Measurements from ENCODE around the gene IGFBP4.

IGFBP4 gene

GRCh38 chr17:40431231-40431602, 12.0 kb upstream of the IGFBP4 start:
- no peak for TF ChIP-seq CTCF (IDR thresholded peaks at IDR 0.05; ENCODE audit: control insufficient read depth, extremely low read depth, insufficient read depth)
- DNase-seq (ENCODE audit: low read depth), result no peak
- H3K4me3 ChIP-seq (ENCODE audit: low read depth, low read length), result no peak overlapping the region

- TF ChIP-seq CTCF (IDR thresholded peaks at IDR 0.05; ENCODE audit: control insufficient read depth, extremely low read depth, insufficient read depth), result no peak
- DNase-seq (ENCODE audit: low read depth), result no peak
- no peak overlapping the region for H3K4me3 ChIP-seq (ENCODE audit: low read depth, low read length)
Observed at GRCh38 chr17:40432864-40433528, 10.3 kb upstream of the IGFBP4 start.

- no peak for DNase-seq (ENCODE audit: low read depth)
- TF ChIP-seq CTCF (IDR thresholded peaks at IDR 0.05; ENCODE audit: control insufficient read depth, extremely low read depth, insufficient read depth), result peak; percentile 43
- H3K4me3 ChIP-seq (ENCODE audit: low read depth, low read length), result no peak overlapping the region
Observed at GRCh38 chr17:40433551-40434415, 9.5 kb upstream of the IGFBP4 start.

- no peak for TF ChIP-seq CTCF (IDR thresholded peaks at IDR 0.05; ENCODE audit: control insufficient read depth, extremely low read depth, insufficient read depth)
- DNase-seq (ENCODE audit: low read depth), result no peak
- H3K4me3 ChIP-seq (ENCODE audit: low read depth, low read length), result no peak overlapping the region
Observed at GRCh38 chr17:40436636-40437035, 6.6 kb upstream of the IGFBP4 start.

- no peak for TF ChIP-seq CTCF (IDR thresholded peaks at IDR 0.05; ENCODE audit: control insufficient read depth, extremely low read depth, insufficient read depth)
- no peak for DNase-seq (ENCODE audit: low read depth)
- H3K4me3 ChIP-seq (ENCODE audit: low read depth, low read length), result no peak overlapping the region
Observed at GRCh38 chr17:40437095-40437732, 6.0 kb upstream of the IGFBP4 start.

- no peak for TF ChIP-seq CTCF (IDR thresholded peaks at IDR 0.05; ENCODE audit: control insufficient read depth, extremely low read depth, insufficient read depth)
- DNase-seq (ENCODE audit: low read depth), result no peak
Observed at GRCh38 chr17:40440166-40440565, 3.1 kb upstream of the IGFBP4 start.

More at GRCh38 chr17:40440166-40440565, 3.1 kb upstream of the IGFBP4 start:
- no peak overlapping the region for H3K4me3 ChIP-seq (ENCODE audit: low read depth, low read length)

Data from LNCaP clone FGC (cell line).